Caki2 (cell line): ENCODE measurements around the gene LCN1. TPM values are rescaled to one million over a fixed set of nuclear protein-coding genes. Genes with fewer than 3 reads are reported as not detected.
"Not testable (repeated sequence)": the region's sequence is repeated elsewhere in the genome, so short reads cannot be mapped to it uniquely, and the experiment has no call there.

ENCODE experiments used
- DNase-seq: peaks from one replicate; pipeline ENCODE4 v3.0.0-alpha.2; 2015; ENCODE audit warnings: low read depth
- in situ Hi-C: cut with HindIII; loops from 2 replicates; pipeline ENCODE4 v1.10.0; 2016; ENCODE audit warnings: low sequenced_read_pairs, low pct_unique_long_range_greater_than_20kb, mixed read lengths
- total RNA-seq: library from RNA; depleted of rRNA; stranded (reverse); fragments of >200 nt; shearing (Covaris generic); gene quantifications from 2 replicates; pipeline ENCODE4 v1.2.3, GENCODE V29; 2014; ENCODE audit warnings: low replicate concordance

The LCN1 gene
- total RNA-seq, 1 experiment from 2014 or later, result not detected

- DNase-seq, result no peak
Measured at GRCh38 chr9:135533113-135533512, 11.9 kb downstream of the LCN1 start.

GRCh38 chr9:135533674-135534073 lies 12.4 kb downstream of the LCN1 start:
- in situ Hi-C loops, result no loop called here
- no peak for DNase-seq

More at GRCh38 chr9:135533113-135533512, 11.9 kb downstream of the LCN1 start:
- in situ Hi-C loops, result no loop called here

GRCh38 chr9:135534192-135534711 lies 13.0 kb downstream of the LCN1 start:
- in situ Hi-C loops, DNase-seq: not testable (repeated sequence)

GRCh38 chr9:135534826-135535225 lies 13.6 kb downstream of the LCN1 start:
- in situ Hi-C loops, DNase-seq: not testable (repeated sequence)

GRCh38 chr9:135535631-135536030 lies 14.4 kb downstream of the LCN1 start:
- in situ Hi-C loops, DNase-seq: not testable (repeated sequence)

- DNase-seq, result no peak
- in situ Hi-C loops, result no loop called here
Measured at GRCh38 chr9:135536216-135536615, 15.0 kb downstream of the LCN1 start.

GRCh38 chr9:135543262-135543894 lies 22.1 kb downstream of the LCN1 start:
- in situ Hi-C loops, DNase-seq: not testable (repeated sequence)

GRCh38 chr9:135544981-135545635 lies 23.9 kb downstream of the LCN1 start:
- in situ Hi-C loops, result no loop called here
- DNase-seq, result no peak

- in situ Hi-C loops, DNase-seq: not testable (repeated sequence)
Measured at GRCh38 chr9:135545646-135546176, 24.5 kb downstream of the LCN1 start, which contains the start of gene OBP2A. Gene OBP2A (plus strand): TSS chr9:135546126. CDS start chr9:135546181, 55 bp downstream.

- in situ Hi-C loops, DNase-seq: not testable (repeated sequence)
Measured at GRCh38 chr9:135546792-135547617, 25.8 kb downstream of the LCN1 start.

- DNase-seq, result no peak
- in situ Hi-C loops, result no loop called here
Measured at GRCh38 chr9:135547756-135548736, 26.8 kb downstream of the LCN1 start.

GRCh38 chr9:135549478-135550343 lies 28.5 kb downstream of the LCN1 start:
- in situ Hi-C loops, DNase-seq: not testable (repeated sequence)

GRCh38 chr9:135550344-135550918 lies 29.2 kb downstream of the LCN1 start:
- in situ Hi-C loops, result no loop called here

GRCh38 chr9:135551031-135551430 lies 29.8 kb downstream of the LCN1 start:
- in situ Hi-C loops, result no loop called here
- no peak for DNase-seq

More at GRCh38 chr9:135550344-135550918, 29.2 kb downstream of the LCN1 start:
- no peak for DNase-seq

- no peak for DNase-seq
- in situ Hi-C loops, result no loop called here
Measured at GRCh38 chr9:135551456-135551855, 30.2 kb downstream of the LCN1 start.

GRCh38 chr9:135552021-135552697 lies 30.9 kb downstream of the LCN1 start:
- no peak for DNase-seq
- in situ Hi-C loops, result no loop called here
